Measurements from ENCODE around the gene TNFRSF13B.

The TNFRSF13B gene

GRCh38 chr17:16936536-16937310, 35.2 kb downstream of the TNFRSF13B start:
- DNase-seq, result no peak

- no peak for DNase-seq
These were observed 36.1 kb downstream of the TNFRSF13B start for GRCh38 chr17:16935786-16936185.

- no peak for DNase-seq
These were observed 36.7 kb downstream of the TNFRSF13B start for GRCh38 chr17:16935241-16935663.

- no peak for DNase-seq
These were observed 37.1 kb downstream of the TNFRSF13B start for GRCh38 chr17:16934836-16935235.

- no peak for DNase-seq
These were observed 37.7 kb downstream of the TNFRSF13B start for GRCh38 chr17:16934133-16934795.

- DNase-seq, result no peak
These were observed 38.4 kb downstream of the TNFRSF13B start for GRCh38 chr17:16933317-16934132.

- DNase-seq, result no peak
These were observed 39.3 kb downstream of the TNFRSF13B start for GRCh38 chr17:16932611-16933010.

- DNase-seq, result no peak
These were observed 39.8 kb downstream of the TNFRSF13B start for GRCh38 chr17:16932156-16932555.

GRCh38 chr17:16931318-16932060, 40.4 kb downstream of the TNFRSF13B start:
- no peak for DNase-seq

GRCh38 chr17:16930571-16931317, 41.2 kb downstream of the TNFRSF13B start:
- DNase-seq, result no peak

- DNase-seq, result no peak
These were observed 42.0 kb downstream of the TNFRSF13B start for GRCh38 chr17:16929757-16930520.

- no peak for DNase-seq
These were observed 42.8 kb downstream of the TNFRSF13B start for GRCh38 chr17:16929035-16929680.

- DNase-seq, result no peak
These were observed 43.4 kb downstream of the TNFRSF13B start for GRCh38 chr17:16928406-16929034.

GRCh38 chr17:16927641-16928321, 44.1 kb downstream of the TNFRSF13B start:
- no peak for DNase-seq

- no peak for DNase-seq
These were observed 45.1 kb downstream of the TNFRSF13B start for GRCh38 chr17:16926571-16927451.

GRCh38 chr17:16926061-16926511, 45.8 kb downstream of the TNFRSF13B start:
- DNase-seq, result no peak

- DNase-seq, result no peak
These were observed 46.4 kb downstream of the TNFRSF13B start for GRCh38 chr17:16925461-16926060.
